NCI-H1930 (cell line): ENCODE results near the gene COQ3.

Experiments
- DNase-seq, 2 experiments: peaks; one replicate each; lab custom pipeline; 2025; lab: John Stamatoyannopoulos, UW

Gene COQ3, protein sequence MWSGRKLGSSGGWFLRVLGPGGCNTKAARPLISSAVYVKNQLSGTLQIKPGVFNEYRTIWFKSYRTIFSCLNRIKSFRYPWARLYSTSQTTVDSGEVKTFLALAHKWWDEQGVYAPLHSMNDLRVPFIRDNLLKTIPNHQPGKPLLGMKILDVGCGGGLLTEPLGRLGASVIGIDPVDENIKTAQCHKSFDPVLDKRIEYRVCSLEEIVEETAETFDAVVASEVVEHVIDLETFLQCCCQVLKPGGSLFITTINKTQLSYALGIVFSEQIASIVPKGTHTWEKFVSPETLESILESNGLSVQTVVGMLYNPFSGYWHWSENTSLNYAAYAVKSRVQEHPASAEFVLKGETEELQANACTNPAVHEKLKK

DNA sequence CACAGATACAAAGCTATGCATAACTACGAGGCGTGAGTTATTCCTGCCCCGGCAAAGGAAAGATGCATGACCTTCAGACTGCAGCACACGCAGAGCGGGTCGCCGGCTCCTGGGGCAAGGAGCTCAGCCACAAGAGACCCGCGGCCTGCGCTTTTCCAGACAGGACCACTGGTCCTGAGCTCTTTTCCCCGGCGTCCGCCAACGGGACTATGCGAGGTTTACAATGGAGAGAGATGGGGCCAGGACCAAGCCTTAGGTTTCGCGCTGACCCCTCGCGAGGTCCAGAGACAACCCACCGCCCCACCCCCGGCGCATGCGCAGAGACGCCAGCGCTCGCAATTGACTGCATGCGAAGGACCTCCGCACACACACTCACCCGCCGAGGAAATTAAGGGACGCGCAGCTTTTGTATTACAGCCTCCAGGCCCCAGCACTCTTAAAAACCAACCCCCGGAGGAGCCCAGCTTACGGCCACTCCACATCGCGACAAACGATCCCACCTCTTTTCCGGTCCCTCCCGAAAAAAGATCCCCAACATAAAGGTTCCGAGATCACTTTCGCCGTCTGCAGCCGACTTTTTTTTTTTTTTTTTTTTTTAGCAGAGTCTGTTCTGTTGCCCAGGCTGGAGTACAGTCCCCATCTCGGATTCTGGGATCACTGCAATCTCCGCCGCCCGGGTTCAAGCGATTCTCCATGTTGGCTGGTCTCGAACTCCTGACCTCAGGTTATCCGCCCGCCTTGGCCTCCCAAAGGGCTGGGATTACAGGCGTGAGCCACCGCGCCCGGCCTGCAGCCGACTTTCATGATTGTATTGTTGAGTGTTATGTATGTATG is at the start of gene COQ3:
Gene COQ3 (minus strand): TSS at position 498 of the 834 bp plus-strand sequence. CDS start 16 bp downstream, at position 482.
- DNase-seq = peak; percentile 73 to 75

DNA sequence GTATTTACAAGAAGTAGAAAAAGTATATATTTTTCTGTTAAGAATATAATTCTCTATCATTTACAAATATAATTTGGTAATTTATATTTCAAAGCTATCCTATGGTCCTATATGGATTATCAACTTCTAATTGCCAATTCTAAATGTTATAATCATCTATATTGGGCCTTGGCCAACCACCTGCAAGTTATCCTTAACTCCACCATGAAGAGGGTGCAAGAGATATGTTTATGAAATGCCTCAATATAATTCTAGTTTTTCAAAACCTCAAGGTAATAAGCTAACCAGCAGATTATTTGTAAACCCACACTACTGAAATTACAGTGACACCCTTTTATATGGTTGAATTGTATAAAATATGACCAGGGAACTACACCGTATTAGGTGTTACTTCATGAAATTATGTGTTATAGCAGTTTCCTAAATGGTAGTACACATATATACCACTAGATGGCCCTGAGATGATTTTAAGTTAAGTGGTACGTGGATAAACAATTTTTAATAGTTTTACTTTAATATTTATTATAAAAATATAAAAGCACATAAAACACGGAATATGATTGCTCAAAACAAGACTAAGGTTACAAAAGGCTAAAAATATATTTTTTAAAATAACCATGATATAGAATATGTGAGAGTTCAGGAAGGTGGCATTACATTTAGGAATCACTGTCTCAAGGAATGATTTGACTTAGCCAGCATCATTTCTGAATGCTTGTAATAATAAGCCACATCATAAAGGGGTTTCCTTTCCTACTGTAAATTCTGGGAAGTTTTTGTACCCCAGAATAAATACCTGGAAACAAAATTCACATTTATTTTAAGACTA is 40.9 kb upstream of the COQ3 start:
- DNase-seq = no peak

DNA sequence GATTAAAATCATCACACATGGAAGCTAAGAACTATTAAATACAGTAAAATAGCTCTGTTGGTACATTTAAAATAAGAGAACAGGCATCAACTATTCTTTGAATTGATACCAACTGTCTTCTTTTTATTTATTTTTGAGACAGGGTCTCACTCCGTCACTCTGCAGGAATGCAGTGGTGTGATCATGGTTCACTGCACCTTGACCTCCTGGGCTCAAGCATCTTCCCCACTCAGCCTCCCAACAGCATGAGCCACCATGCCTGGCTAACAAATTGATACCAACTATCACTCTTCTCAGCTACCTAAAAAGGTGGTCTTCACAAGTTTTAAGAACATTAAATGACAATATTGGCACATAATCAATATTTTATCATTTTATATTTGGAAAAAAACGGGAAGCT is 38.9 kb upstream of the COQ3 start:
- no peak for DNase-seq

DNA sequence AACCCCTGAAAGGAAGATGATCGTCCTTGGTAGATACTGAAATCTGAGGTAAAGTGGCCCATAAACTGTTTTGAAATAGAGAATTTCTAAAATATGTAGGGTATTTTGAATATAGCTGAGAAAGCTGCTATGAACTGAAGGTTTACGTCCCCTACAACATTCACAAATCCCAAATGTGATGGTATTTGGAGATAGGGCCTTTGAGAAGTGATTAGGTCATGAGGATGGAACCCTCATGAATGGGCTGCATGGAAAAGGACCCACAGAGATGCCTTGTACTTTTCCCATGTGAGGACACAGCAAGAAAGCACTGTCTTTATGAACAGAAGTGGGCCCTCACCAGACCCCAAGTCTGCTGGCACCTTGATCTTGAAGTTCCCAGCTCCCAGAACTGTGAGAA is 37.9 kb upstream of the COQ3 start:
- DNase-seq = no peak

DNA sequence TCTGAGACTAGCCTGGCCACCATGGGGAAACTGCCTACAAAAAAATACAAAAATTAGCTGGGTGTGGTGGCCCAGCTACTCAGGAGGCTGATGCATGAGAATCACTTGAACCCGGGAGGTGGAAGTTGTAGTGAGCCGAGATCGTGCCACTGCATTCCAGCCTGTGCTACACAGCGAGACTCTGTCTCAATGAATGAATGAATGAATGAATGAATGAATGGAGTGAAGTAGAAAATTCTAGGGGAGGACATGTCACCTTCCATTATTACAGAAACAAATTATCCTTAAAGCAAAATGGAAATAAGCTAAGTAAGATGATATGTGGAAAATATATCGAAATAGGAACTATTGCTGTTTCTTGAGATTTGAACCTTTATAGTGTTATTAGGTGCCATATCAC is 34.0 kb upstream of the COQ3 start:
- no peak for DNase-seq

DNA sequence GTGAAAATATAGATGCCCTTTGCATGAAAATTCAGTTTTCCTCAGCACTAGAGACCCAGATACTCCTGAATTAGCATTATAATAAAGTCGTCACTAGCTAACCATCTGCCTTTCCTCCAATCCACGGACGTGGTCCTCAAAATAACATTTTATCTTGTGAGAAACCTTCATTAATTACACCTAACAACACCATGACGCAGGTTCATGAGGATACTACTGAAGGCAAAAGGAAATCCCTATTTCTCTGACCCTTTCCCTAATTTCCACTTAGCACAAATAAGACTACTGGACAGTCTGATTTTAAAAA is 32.4 kb upstream of the COQ3 start:
- DNase-seq = no peak

DNA sequence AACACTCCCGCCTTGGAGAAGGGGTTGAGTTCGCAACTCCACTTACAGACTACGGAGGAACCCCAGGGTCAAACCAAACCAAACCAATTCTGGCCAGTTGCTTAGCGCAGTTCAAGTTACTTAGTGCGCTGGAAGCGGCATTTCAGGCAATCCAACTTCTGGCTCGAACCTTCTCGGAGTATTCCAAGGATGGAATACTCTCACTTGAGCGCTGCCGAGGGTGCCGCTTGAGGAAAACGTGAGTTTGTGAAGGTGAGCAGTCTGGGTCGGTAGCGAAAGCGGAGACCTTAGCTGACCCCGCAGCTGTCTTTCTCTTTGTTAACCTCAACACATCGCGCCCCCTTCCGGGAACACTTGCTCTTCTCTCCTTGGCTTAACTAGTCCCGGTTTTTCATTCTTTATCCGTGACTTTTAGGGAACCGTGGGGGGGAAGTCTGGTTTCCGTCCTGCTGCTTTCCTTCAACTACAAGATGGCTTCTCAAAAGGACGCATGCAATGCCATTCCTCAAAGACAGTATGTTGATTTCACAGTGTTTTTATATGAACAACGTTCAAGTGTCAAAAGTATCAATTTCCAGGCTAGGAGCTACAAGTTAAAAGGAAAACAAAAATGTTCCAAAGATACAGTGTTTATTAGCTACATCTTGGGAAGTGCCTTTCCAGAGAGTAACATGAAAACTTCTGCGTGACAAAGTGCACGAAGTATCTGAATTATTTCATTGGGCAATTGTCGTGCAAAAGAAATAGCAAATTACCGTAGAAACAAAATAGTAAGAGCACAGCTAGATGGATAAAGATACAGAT is 31.9 kb upstream of the COQ3 start:
- peak; percentile 71 to 77 for DNase-seq

DNA sequence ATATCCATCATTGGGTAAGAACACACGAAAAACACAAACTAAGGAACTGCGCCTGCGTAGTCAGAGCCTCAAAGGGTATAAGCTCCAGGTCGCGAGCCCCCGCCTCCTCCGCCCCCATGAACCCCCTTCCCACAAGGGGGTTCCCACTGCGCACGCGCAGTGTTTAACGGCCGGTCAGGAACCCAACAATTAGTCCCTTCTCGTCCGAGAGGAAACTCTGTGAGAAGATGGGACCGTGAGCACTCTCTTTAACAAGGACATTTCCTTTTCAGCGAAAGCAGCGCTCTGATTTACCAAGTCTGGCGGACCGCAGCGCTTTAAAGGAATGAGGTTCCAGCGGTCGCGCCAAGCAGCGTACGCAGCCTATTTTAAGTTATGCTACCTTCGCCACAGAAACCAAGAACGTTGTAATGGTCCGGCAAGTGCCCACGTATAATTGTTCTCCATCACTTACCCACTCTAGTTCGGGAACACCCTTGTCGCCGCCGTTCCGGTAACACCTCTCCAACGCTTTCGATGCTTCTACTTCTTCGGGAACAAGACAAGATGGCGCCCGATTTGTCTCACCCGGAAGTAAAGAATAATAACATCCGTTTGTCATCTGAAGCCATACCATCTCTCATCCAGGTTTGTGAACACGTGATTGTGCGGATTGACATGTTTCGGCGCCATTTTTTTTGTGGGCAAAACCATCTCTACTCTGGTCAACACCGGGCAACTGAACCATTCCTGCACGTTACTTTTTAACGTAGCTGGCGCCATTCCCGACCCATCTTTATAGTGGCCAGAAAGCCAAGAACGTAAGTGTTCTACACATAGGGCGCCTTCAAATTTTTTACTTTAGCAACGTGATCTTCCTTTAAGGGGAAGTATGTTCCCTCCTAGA is 31.0 kb upstream of the COQ3 start, which contains the start of gene PNISR:
Gene PNISR (minus strand): TSS at position 548 of the 886 bp plus-strand sequence. CDS start 10,649 bp downstream, outside the sequence.
- DNase-seq = peak; percentile 94

DNA sequence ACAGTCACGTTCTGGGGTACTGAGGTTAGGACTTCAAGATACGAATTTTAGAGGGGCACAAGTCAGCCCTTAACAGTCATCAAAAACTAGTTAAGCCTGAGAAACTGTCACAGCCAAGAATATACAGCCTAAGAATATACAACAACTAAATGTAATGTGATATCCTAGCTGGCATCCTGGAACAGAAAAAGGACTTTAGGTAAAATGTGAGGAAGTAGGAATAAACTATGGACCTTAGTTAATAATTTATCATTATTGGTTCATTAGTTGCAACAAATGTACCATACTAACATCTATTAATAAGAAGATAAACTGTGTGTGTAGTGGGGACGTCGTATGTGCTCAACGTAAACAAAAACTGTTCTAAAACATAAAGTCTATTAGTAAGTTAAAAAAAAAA is 30.0 kb upstream of the COQ3 start:
- no peak for DNase-seq

DNA sequence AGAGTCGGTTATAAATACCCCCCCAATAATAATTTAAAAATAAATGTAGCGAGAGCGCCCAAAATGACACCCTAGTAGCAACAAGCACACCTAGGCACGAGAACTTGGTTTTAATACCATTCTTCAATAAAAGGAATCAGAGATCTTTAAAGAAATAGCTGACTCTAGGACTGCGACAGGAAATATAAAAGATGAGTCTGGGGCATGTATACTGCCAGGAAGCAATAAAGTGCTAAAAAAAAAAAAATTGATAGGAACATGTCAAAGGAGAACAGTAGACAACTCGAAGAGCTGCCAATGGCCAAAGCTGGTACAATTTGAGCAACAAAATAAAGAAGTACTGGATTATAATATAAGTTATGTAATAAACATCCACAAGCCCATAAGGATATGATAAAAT is 28.9 kb upstream of the COQ3 start:
- DNase-seq = no peak

DNA sequence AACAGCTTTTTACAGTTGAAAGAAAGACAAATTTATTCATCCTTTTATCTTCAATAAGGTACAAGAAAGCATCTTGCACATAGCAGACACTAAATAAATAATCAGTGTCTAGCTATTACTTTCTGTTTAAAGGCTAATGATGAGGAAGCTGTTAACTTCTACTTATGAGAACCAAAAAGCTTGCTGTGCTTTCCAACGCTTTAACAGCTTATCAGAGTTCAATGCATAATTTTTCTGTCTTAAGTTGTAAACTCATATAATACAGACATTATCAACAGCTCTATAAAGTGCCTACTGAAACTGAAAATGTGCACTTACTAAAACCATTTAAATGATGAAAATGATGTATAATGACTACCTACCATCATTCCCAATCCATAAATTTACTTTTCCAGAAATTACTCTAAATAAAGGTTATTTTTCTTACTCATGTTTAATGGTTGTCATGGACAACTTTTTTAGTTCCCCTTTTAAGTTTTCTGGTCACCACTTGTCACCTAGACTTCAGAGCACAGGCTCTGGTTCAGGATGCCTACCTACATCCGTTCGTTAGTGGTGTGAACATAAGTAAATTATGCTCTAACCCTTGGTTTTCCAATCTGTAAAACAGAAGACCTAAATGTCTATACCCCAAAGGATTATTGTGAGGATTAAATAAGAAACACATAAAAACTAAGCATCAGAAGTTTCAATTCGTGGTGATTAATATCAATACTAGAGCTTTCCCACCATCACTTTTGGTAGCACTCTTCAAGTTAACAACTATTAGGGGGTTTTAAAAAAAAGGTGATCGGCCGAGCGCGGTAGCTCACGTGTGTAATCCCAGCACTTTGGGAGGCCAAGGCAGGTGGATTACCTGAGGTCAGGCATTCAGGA is 23.1 kb upstream of the COQ3 start:
- DNase-seq = no peak

DNA sequence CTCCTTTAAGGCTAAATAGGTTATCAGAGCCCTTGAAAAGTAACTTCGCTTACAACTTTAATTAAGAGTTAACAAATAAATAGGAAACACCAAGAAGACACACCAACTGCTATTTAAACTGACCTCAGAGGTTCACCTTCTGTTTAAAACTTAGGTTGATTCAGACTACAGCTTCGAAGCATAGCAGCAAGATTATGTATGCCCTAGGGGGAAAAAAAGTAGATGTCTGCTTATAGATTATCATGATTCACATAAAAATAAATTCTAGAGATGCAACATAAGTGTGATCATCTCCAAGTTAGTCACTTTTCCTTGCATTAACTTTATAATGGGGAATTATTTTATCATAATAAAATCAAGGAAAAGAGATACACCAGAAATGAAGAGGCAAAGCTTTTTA is 22.2 kb upstream of the COQ3 start:
- DNase-seq = no peak

DNA sequence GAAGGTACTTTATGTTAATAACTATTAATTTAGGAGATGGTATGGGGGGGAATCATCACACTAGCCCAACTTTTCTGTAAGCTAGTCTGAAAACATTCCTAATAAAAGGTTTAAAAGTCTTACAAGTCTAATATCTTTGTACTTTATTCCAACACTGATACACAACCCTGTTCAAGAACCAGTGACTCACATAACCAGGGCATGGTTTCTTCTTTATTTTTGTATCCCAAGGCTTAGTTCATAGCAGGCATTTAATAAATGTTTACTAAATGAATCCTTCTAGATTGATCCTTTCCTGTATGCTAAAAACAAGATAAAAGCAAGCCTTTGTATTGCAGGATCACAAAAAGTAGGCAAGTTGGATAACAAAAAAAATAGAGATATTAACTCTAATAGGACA is 21.5 kb upstream of the COQ3 start:
- DNase-seq = no peak

DNA sequence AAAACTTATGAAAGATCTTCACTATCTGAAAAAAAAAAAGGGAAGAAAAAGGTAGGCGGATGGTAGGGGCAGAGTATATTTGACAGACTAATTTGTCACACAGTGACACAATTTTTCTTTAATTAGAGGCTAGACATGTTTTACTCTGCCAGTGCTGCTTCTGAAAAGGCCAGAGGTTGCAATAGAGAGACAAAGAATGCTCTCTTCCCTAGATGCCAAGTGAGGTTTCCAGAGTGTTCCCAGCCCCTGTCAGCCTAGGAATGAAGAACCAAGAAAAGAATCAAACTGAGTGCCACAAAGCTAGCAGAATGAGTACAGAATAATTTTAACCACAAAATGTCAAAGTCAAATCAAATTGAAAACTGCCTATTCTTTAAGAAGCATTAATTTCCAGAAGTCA is 18.1 kb upstream of the COQ3 start:
- no peak for DNase-seq

DNA sequence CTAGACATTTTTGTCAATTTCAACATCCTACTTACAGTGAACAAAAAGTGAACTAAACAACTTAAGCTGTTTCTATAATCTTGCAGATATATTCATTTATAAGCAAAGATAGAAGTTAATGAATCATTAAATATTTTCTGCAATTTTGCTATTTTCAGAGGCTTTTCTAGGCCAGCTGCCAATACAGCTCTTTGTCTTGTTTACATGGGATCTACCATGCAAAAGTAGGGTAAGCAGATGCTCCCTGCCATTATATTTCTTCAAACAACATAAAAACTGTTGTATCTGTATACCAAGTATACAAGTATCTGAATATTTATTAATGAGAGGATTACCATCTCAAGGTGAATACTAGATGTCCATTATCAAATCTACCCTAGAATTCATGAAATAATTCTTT is 15.7 kb upstream of the COQ3 start:
- no peak for DNase-seq

DNA sequence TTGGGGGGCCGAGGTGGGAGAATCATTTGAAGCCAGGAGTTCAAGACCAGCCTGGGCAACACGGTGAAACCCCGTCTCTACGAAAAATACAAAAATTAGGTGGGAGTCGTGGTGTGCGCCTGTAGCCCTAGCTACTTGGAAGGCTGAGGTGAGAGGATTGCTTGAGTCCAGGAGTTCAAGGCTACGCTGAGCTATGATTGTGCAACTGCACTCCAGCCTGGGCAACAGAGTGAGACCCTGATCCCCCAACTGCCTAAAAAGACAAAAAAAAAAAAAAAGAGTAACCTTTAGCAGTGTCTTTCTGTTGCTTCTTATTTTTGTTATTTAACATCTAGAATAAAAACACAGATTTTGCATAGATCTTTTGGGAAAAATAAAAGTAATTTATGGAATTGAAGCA is 13.1 kb upstream of the COQ3 start:
- DNase-seq = no peak

DNA sequence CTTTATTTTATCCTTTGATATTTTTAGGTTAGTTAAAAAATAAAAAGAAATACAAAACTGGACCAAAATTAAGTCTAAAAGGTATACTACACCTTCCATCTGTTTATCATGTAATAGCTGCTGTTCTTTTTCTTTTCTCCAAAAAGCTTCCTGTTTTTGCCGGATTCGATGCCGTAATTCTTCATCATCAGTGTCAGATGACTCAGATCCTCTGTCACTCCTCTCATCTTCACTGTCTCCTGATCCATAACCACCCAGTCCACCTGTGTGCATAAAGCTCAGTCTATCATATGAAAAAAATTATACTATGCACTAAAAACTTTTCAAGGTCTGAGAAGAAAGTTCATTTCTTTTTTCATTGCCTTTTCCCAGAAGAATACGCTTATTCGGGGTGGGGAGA is 8.5 kb upstream of the COQ3 start:
- DNase-seq = no peak

DNA sequence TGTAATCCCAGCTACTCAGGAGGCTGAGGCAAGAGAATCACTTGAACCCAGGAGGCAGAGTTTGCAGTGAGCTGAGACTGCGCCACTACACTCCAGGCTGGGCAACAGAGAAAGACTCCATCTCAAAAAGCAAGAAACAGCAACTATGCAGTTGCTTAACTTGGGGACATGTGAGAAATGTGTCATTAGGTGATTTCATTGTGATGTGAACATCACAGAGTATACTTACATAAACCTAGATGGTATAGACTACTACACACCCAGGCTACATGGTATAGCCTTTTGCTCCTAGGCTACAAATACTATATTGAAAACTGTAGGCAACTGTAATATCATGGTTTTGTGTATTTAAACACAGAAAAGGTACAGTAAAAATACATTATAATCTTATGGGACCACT is 3.3 kb upstream of the COQ3 start:
- no peak for DNase-seq

DNA sequence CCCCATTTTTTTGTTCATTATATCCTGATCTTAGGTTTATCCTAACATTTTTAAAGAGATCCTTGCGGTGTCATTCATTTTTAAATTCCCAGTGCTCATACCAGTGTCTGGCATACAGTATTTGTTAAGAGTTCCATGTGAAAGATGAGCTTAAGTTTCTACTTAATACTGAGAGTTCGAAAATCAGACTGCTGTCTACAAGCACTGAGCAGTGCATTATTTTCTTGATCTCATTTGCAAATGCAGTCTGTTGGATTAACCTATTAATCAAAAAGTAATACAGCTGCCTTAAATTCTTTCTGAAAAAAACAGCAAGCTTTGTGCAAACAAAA is 663 bp downstream of the COQ3 start:
- no peak for DNase-seq

DNA sequence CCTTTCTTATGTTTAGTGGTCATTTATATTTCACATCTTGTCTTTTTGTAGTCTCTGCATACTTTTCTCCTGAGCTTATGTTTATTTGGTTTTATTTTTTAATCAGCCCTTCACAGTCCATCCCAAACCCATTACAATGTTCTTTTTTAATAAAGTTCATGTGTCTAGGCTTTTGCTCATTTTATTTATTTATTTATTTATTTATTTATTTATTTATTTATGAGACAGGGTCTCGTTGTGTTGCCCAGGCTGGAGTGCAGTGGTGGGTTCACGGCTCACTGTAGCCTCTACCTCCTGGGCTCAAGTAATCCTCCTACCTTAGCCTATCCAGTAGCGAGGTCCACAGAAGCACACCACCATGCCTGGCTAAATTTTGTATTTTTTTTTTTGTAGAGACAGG is 3.1 kb downstream of the COQ3 start:
- DNase-seq = no peak
